BLaER1 (cell line): ENCODE data around the gene ARHGAP25.

Experiments used
- H3K27ac ChIP-seq: shearing (Covaris generic); formaldehyde crosslinking; 2 replicates; pipeline ENCODE4 v1.8.1; 2022
- H3K27me3 ChIP-seq: shearing (Covaris generic); formaldehyde crosslinking; 2 replicates; pipeline ENCODE4 v1.8.1; 2022
- H3K36me3 ChIP-seq: shearing (Covaris generic); formaldehyde crosslinking; 2 replicates; pipeline ENCODE4 v1.8.1; 2022
- H3K4me1 ChIP-seq: shearing (Covaris generic); formaldehyde crosslinking; 2 replicates; pipeline ENCODE4 v1.8.1; 2022
- H3K4me2 ChIP-seq: shearing (Covaris generic); formaldehyde crosslinking; 2 replicates; pipeline ENCODE4 v1.8.1; 2022
- H3K4me3 ChIP-seq: shearing (Covaris generic); formaldehyde crosslinking; 2 replicates; pipeline ENCODE4 v1.8.1; 2022
- H3K9ac ChIP-seq: shearing (Covaris generic); formaldehyde crosslinking; 2 replicates; pipeline ENCODE4 v1.8.1; 2022
- H3K9me3 ChIP-seq: shearing (Covaris generic); formaldehyde crosslinking; 2 replicates; pipeline ENCODE4 v1.8.1; 2022
- H4K20me1 ChIP-seq: shearing (Covaris generic); formaldehyde crosslinking; 2 replicates; pipeline ENCODE4 v1.8.1; 2022
- Cebpa-rat ChIP-seq: shearing (Covaris generic); IDR thresholded peaks from 2 replicates; pipeline ENCODE4 v1.8.1; 2022

Gene ARHGAP25

GRCh38 chr2:68738906-68739594 lies 4.4 kb downstream of the ARHGAP25 start:
- Histone ChIP-seq H3K27ac (peak overlapping the region; percentile 80; the same call in 1 of the 2 replicates), H3K4me3 (no peak overlapping the region), H4K20me1 (peaks cover 15% of the 10 kb centered on the region; the same call in 1 of the 2 replicates), H3K36me3 (peaks cover 21% of the 10 kb centered on the region), H3K27me3 (no peaks in the 10 kb centered on the region), H3K4me2 (peak overlapping the region; percentile 92), H3K4me1 (peaks cover 83% of the 10 kb centered on the region), H3K9ac (no peak overlapping the region), H3K9me3 (no peaks in the 10 kb centered on the region)
- TF ChIP-seq Cebpa-rat: no peak

GRCh38 chr2:68739595-68740399 lies 5.2 kb downstream of the ARHGAP25 start:
- no peak for TF ChIP-seq Cebpa-rat
- peak overlapping the region; percentile 92 for H3K4me2 ChIP-seq
- peaks cover 15% of the 10 kb centered on the region; the same call in 1 of the 2 replicates for H4K20me1 ChIP-seq
- H3K9me3 ChIP-seq: no peaks in the 10 kb centered on the region
- H3K36me3 ChIP-seq: peaks cover 27% of the 10 kb centered on the region
- H3K27me3 ChIP-seq: no peaks in the 10 kb centered on the region
- no peak overlapping the region for H3K4me3 ChIP-seq
- H3K4me1 ChIP-seq: peaks cover 86% of the 10 kb centered on the region
- no peak overlapping the region for H3K9ac ChIP-seq
- peak overlapping the region; percentile 80 for H3K27ac ChIP-seq

DNA sequence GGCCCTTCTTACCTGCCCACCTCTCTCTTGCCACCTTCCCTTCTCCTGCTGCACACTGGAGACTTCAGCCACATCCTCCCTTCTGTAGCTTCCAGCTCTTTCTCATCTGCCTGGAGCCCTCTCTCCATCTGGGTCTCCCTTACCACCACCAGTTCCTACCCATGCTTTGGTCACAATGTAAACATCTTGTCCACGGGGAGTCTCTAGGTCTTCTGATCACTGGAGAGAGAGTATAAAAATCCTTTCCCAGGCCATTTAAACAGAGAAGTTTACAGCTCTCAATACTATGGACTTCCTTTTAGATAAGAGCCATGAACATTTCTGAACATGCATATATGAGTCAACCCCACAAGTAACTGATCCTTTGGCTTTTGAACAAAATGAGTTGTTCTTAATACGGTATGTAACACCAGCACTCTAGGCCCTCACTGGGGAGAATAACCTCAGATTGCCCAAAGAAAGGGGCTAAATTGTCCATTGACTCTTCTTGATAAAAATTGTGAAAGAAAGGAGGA lies 5.8 kb downstream of the ARHGAP25 start:
- 0 out of 2 replicates have a peak overlapping the region, but pooled peaks have one; percentile 15 for H3K9ac ChIP-seq
- H3K27me3 ChIP-seq: no peaks in the 10 kb centered on the region
- peak overlapping the region; percentile 92 for H3K4me2 ChIP-seq
- H3K36me3 ChIP-seq: peaks cover 34% of the 10 kb centered on the region
- no peak overlapping the region for H3K4me3 ChIP-seq
- H3K9me3 ChIP-seq: no peaks in the 10 kb centered on the region
- TF ChIP-seq Cebpa-rat: no peak
- peak overlapping the region; percentile 80 for H3K27ac ChIP-seq
- peaks cover 15% of the 10 kb centered on the region; the same call in 1 of the 2 replicates for H4K20me1 ChIP-seq
- H3K4me1 ChIP-seq: peaks cover 87% of the 10 kb centered on the region

GRCh38 chr2:68741238-68741637 lies 6.6 kb downstream of the ARHGAP25 start:
- H3K27ac ChIP-seq: peak overlapping the region; percentile 80; the same call in 1 of the 2 replicates

GRCh38 chr2:68741805-68742306 lies 7.2 kb downstream of the ARHGAP25 start:
- peaks cover 89% of the 10 kb centered on the region for H3K4me1 ChIP-seq
- no peak overlapping the region for H3K9ac ChIP-seq
- peak overlapping the region; percentile 92 for H3K4me2 ChIP-seq
- H3K27ac ChIP-seq: no peak overlapping the region
- no peak overlapping the region for H3K4me3 ChIP-seq
- peaks cover 22% of the 10 kb centered on the region; the same call in 1 of the 2 replicates for H4K20me1 ChIP-seq
- no peak for TF ChIP-seq Cebpa-rat
- H3K27me3 ChIP-seq: no peaks in the 10 kb centered on the region
- no peaks in the 10 kb centered on the region; the same call in 1 of the 2 replicates for H3K9me3 ChIP-seq
- peaks cover 48% of the 10 kb centered on the region for H3K36me3 ChIP-seq

More at GRCh38 chr2:68741238-68741637, 6.6 kb downstream of the ARHGAP25 start:
- H3K4me1 ChIP-seq: peaks cover 89% of the 10 kb centered on the region
- peak overlapping the region; percentile 92 for H3K4me2 ChIP-seq
- H3K27me3 ChIP-seq: no peaks in the 10 kb centered on the region
- peaks cover 42% of the 10 kb centered on the region for H3K36me3 ChIP-seq
- H3K4me3 ChIP-seq: no peak overlapping the region
- peaks cover 15% of the 10 kb centered on the region; the same call in 1 of the 2 replicates for H4K20me1 ChIP-seq
- no peaks in the 10 kb centered on the region; the same call in 1 of the 2 replicates for H3K9me3 ChIP-seq
- H3K9ac ChIP-seq: 0 out of 2 replicates have a peak overlapping the region, but pooled peaks have one; percentile 15
- no peak for TF ChIP-seq Cebpa-rat

DNA sequence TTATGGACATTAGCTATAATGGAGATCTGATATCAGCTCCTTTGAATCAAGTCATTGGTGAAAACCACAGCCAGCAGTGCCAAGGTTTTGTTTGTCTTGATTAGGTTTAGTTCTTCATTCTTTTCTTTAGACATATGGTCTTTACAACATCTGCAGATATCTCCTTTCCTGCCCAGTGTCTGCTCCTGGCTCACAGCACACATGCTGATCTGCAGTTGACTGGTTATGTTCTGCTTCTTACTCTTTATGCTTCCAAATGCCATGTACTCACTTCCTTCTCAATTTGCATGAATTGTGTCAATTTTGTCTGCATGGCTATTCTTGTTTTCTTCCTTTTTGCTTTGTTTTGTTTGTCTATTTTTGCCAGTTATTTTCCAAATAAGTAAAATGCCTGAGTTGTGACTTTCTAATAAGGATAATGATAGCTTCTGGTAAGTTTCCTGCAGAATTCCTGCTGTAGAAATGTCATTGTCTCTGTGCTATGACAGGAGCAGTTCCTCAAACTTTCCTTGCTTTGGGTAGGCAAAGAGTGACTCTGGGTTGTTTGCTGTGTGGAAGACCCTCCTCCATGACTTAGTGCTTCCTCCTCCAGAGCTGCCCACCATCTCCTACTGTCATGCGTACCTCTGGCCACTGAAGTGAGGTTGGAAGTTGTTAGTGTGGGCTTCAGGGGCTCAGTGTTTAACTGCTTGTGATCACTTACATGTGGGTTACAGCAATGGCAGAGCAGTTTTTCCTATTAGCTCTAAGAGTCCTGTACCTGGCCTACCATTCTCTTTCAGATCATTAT lies 8.2 kb downstream of the ARHGAP25 start:
- Histone ChIP-seq H3K4me1 (peaks cover 89% of the 10 kb centered on the region), H3K9ac (no peak overlapping the region), H3K27ac (0 out of 2 replicates have a peak overlapping the region, but pooled peaks have one; percentile 1), H3K36me3 (peaks cover 48% of the 10 kb centered on the region), H3K4me2 (peak overlapping the region; percentile 92), H3K27me3 (no peaks in the 10 kb centered on the region), H3K9me3 (no peaks in the 10 kb centered on the region; the same call in 1 of the 2 replicates), H3K4me3 (no peak overlapping the region), H4K20me1 (peaks cover 31% of the 10 kb centered on the region; the same call in 1 of the 2 replicates)
- TF ChIP-seq Cebpa-rat: no peak

DNA sequence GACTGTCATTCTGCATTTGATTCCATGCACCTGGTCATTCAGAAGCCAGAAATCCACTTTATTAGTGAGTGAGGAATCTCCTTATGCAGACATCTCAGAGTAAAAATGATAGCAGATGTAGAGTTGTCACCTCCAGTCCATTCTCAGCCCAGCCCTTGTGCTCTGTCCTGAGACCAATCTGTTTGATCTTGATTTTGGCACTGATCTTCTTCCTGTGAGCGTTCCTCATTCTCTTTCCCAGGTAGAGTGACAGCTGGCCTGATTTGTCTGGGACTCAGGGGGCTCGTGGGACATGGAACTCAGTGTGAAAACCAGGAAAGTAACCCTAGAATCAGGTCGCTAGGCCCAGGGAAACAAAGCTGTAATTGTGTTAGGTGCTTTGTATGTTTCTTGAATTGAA lies 8.9 kb downstream of the ARHGAP25 start:
- no peaks in the 10 kb centered on the region for H3K27me3 ChIP-seq
- H3K27ac ChIP-seq: no peak overlapping the region
- H3K9ac ChIP-seq: no peak overlapping the region
- H3K4me1 ChIP-seq: peaks cover 89% of the 10 kb centered on the region
- no peak overlapping the region for H3K4me3 ChIP-seq
- H3K36me3 ChIP-seq: peaks cover 48% of the 10 kb centered on the region
- H4K20me1 ChIP-seq: peaks cover 38% of the 10 kb centered on the region; the same call in 1 of the 2 replicates
- peak overlapping the region; percentile 92 for H3K4me2 ChIP-seq
- no peaks in the 10 kb centered on the region; the same call in 1 of the 2 replicates for H3K9me3 ChIP-seq
- TF ChIP-seq Cebpa-rat: no peak

GRCh38 chr2:68744366-68744912 lies 9.8 kb downstream of the ARHGAP25 start:
- H3K4me1 ChIP-seq: peaks cover 89% of the 10 kb centered on the region
- no peaks in the 10 kb centered on the region for H3K27me3 ChIP-seq
- peaks cover 47% of the 10 kb centered on the region; the same call in 1 of the 2 replicates for H4K20me1 ChIP-seq
- H3K9me3 ChIP-seq: no peaks in the 10 kb centered on the region; the same call in 1 of the 2 replicates
- no peak overlapping the region for H3K4me3 ChIP-seq
- H3K27ac ChIP-seq: peak overlapping the region; percentile 16; the same call in 1 of the 2 replicates
- peak overlapping the region; percentile 92; the same call in 1 of the 2 replicates for H3K4me2 ChIP-seq
- no peak overlapping the region for H3K9ac ChIP-seq
- H3K36me3 ChIP-seq: peaks cover 45% of the 10 kb centered on the region
- TF ChIP-seq Cebpa-rat: no peak
